Measurements from ENCODE around the gene IQSEC3.
"Not testable (repeated sequence)": the region's sequence is repeated elsewhere in the genome, so short reads cannot be mapped to it uniquely, and the experiment has no call there.

Gene IQSEC3

GRCh38 chr12:39555-40265 lies 26.9 kb upstream of the IQSEC3 start:
- H3K4me3 ChIP-seq (ENCODE audit: low read length, poor library complexity, severe bottlenecking); H3K9ac ChIP-seq (ENCODE audit: low read depth, low read length, poor library complexity, severe bottlenecking); H3K4me2 ChIP-seq (ENCODE audit: low read depth, low read length, poor library complexity, severe bottlenecking); H4K20me1 ChIP-seq (ENCODE audit: insufficient read depth, low read length, poor library complexity, severe bottlenecking); H3K79me2 ChIP-seq (ENCODE audit: insufficient read depth, low read length); H3K36me3 ChIP-seq (ENCODE audit: insufficient read depth, low read length); H3K4me1 ChIP-seq (ENCODE audit: insufficient read depth, low read length, poor library complexity, severe bottlenecking); H3F3A ChIP-seq (ENCODE audit: low read depth); H2AFZ ChIP-seq (ENCODE audit: low read length); H3K9me2 ChIP-seq (replicated peaks; ENCODE audit: low read depth, low read length); H3K9me3 ChIP-seq (ENCODE audit: insufficient read depth, low read depth, low read length); H3K27me3 ChIP-seq (ENCODE audit: insufficient read depth, low read length, poor library complexity, severe bottlenecking): not testable (repeated sequence)

DNA sequence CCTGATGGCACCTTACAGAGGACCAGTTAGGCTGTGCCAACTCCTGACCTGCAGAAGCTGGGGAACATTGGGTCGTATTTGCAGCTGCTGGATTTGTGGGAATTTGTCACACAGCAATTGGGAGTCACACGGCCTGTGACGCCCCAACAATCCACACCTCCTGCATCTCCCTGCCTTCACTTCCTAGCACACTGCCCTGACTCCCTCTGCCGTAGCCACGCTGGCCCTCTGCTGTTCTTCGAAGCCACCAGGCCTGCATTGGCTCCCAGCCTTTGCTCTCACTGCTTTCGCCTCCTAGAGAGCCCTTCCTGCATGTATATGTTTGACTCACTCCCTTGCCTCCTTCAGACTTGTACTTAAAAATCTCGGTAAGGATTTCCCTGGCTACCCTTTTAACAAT lies 22.2 kb upstream of the IQSEC3 start:
- not testable (repeated sequence) for H3K4me2 ChIP-seq (ENCODE audit: low read depth, low read length, poor library complexity, severe bottlenecking); H3K9ac ChIP-seq (ENCODE audit: low read depth, low read length, poor library complexity, severe bottlenecking); H3K9me2 ChIP-seq (replicated peaks; ENCODE audit: low read depth, low read length); H3K27me3 ChIP-seq (ENCODE audit: insufficient read depth, low read length, poor library complexity, severe bottlenecking); H3K36me3 ChIP-seq (ENCODE audit: insufficient read depth, low read length); H3F3A ChIP-seq (ENCODE audit: low read depth); H3K9me3 ChIP-seq (ENCODE audit: insufficient read depth, low read depth, low read length); H4K20me1 ChIP-seq (ENCODE audit: insufficient read depth, low read length, poor library complexity, severe bottlenecking); H2AFZ ChIP-seq (ENCODE audit: low read length); H3K4me1 ChIP-seq (ENCODE audit: insufficient read depth, low read length, poor library complexity, severe bottlenecking); H3K79me2 ChIP-seq (ENCODE audit: insufficient read depth, low read length); H3K4me3 ChIP-seq (ENCODE audit: low read length, poor library complexity, severe bottlenecking)

GRCh38 chr12:45235-45990 lies 21.2 kb upstream of the IQSEC3 start:
- H4K20me1 ChIP-seq (ENCODE audit: insufficient read depth, low read length, poor library complexity, severe bottlenecking); H3F3A ChIP-seq (ENCODE audit: low read depth); H2AFZ ChIP-seq (ENCODE audit: low read length); H3K9ac ChIP-seq (ENCODE audit: low read depth, low read length, poor library complexity, severe bottlenecking); H3K4me2 ChIP-seq (ENCODE audit: low read depth, low read length, poor library complexity, severe bottlenecking); H3K27me3 ChIP-seq (ENCODE audit: insufficient read depth, low read length, poor library complexity, severe bottlenecking); H3K79me2 ChIP-seq (ENCODE audit: insufficient read depth, low read length); H3K4me1 ChIP-seq (ENCODE audit: insufficient read depth, low read length, poor library complexity, severe bottlenecking); H3K36me3 ChIP-seq (ENCODE audit: insufficient read depth, low read length); H3K4me3 ChIP-seq (ENCODE audit: low read length, poor library complexity, severe bottlenecking); H3K9me3 ChIP-seq (ENCODE audit: insufficient read depth, low read depth, low read length); H3K9me2 ChIP-seq (replicated peaks; ENCODE audit: low read depth, low read length): not testable (repeated sequence)

DNA sequence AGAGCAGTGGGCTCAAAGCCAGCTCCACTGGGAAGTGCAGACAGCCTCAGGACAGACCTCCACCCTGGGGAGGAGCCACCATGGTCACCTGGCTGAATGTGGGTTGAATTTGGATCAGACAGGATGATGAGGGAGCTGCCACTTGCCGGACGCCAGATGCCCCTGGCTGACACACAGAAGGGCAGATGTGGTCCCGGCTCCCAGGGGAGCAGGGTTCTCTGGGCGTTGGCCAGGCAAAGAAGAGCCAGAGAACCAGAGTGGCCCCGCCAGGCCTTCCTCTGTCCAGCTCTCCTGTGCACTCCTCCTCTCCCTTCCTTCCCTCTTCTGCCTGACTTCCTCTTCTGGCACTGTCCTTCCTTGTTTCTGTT lies 20.6 kb upstream of the IQSEC3 start:
- H3F3A ChIP-seq (ENCODE audit: low read depth); H4K20me1 ChIP-seq (ENCODE audit: insufficient read depth, low read length, poor library complexity, severe bottlenecking); H3K9me3 ChIP-seq (ENCODE audit: insufficient read depth, low read depth, low read length); H2AFZ ChIP-seq (ENCODE audit: low read length); H3K4me3 ChIP-seq (ENCODE audit: low read length, poor library complexity, severe bottlenecking); H3K4me2 ChIP-seq (ENCODE audit: low read depth, low read length, poor library complexity, severe bottlenecking); H3K4me1 ChIP-seq (ENCODE audit: insufficient read depth, low read length, poor library complexity, severe bottlenecking); H3K36me3 ChIP-seq (ENCODE audit: insufficient read depth, low read length); H3K9ac ChIP-seq (ENCODE audit: low read depth, low read length, poor library complexity, severe bottlenecking); H3K9me2 ChIP-seq (replicated peaks; ENCODE audit: low read depth, low read length); H3K79me2 ChIP-seq (ENCODE audit: insufficient read depth, low read length); H3K27me3 ChIP-seq (ENCODE audit: insufficient read depth, low read length, poor library complexity, severe bottlenecking): not testable (repeated sequence)

DNA sequence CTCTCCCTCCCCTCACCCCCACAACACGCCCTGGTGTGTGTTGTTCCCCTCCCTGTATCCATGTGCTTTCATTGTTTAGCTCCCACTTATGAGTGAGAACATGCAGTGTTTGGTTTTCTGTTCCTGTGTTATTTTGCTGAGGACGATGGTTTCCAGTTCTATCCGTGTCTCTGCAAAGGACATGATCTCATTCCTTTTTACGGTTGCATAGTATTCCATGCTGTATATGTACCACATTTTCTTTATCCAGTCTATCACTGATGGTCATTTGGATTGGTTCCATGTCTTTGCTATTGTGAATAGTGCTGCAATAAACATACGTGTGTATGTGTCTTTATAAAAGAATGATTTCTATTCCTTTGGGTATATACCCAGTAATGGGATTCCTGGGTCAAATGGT lies 20.0 kb upstream of the IQSEC3 start:
- not testable (repeated sequence) for H2AFZ ChIP-seq (ENCODE audit: low read length); H3K4me2 ChIP-seq (ENCODE audit: low read depth, low read length, poor library complexity, severe bottlenecking); H3K9me3 ChIP-seq (ENCODE audit: insufficient read depth, low read depth, low read length); H3K79me2 ChIP-seq (ENCODE audit: insufficient read depth, low read length); H4K20me1 ChIP-seq (ENCODE audit: insufficient read depth, low read length, poor library complexity, severe bottlenecking); H3K27me3 ChIP-seq (ENCODE audit: insufficient read depth, low read length, poor library complexity, severe bottlenecking); H3K4me3 ChIP-seq (ENCODE audit: low read length, poor library complexity, severe bottlenecking); H3K9ac ChIP-seq (ENCODE audit: low read depth, low read length, poor library complexity, severe bottlenecking); H3F3A ChIP-seq (ENCODE audit: low read depth); H3K36me3 ChIP-seq (ENCODE audit: insufficient read depth, low read length); H3K9me2 ChIP-seq (replicated peaks; ENCODE audit: low read depth, low read length); H3K4me1 ChIP-seq (ENCODE audit: insufficient read depth, low read length, poor library complexity, severe bottlenecking)

- H4K20me1 ChIP-seq (ENCODE audit: insufficient read depth, low read length, poor library complexity, severe bottlenecking); H3F3A ChIP-seq (ENCODE audit: low read depth); H3K9ac ChIP-seq (ENCODE audit: low read depth, low read length, poor library complexity, severe bottlenecking); H3K36me3 ChIP-seq (ENCODE audit: insufficient read depth, low read length); H3K9me2 ChIP-seq (replicated peaks; ENCODE audit: low read depth, low read length); H3K4me2 ChIP-seq (ENCODE audit: low read depth, low read length, poor library complexity, severe bottlenecking); H3K4me3 ChIP-seq (ENCODE audit: low read length, poor library complexity, severe bottlenecking); H2AFZ ChIP-seq (ENCODE audit: low read length); H3K9me3 ChIP-seq (ENCODE audit: insufficient read depth, low read depth, low read length); H3K27me3 ChIP-seq (ENCODE audit: insufficient read depth, low read length, poor library complexity, severe bottlenecking); H3K4me1 ChIP-seq (ENCODE audit: insufficient read depth, low read length, poor library complexity, severe bottlenecking); H3K79me2 ChIP-seq (ENCODE audit: insufficient read depth, low read length): not testable (repeated sequence)
Measured at GRCh38 chr12:47699-48226, 18.8 kb upstream of the IQSEC3 start.

- not testable (repeated sequence) for H3K4me3 ChIP-seq (ENCODE audit: low read length, poor library complexity, severe bottlenecking); H3K9me2 ChIP-seq (replicated peaks; ENCODE audit: low read depth, low read length); H3K9me3 ChIP-seq (ENCODE audit: insufficient read depth, low read depth, low read length); H3K36me3 ChIP-seq (ENCODE audit: insufficient read depth, low read length); H3K4me2 ChIP-seq (ENCODE audit: low read depth, low read length, poor library complexity, severe bottlenecking); H3K9ac ChIP-seq (ENCODE audit: low read depth, low read length, poor library complexity, severe bottlenecking); H2AFZ ChIP-seq (ENCODE audit: low read length); H3F3A ChIP-seq (ENCODE audit: low read depth); H3K4me1 ChIP-seq (ENCODE audit: insufficient read depth, low read length, poor library complexity, severe bottlenecking); H3K27me3 ChIP-seq (ENCODE audit: insufficient read depth, low read length, poor library complexity, severe bottlenecking); H3K79me2 ChIP-seq (ENCODE audit: insufficient read depth, low read length); H4K20me1 ChIP-seq (ENCODE audit: insufficient read depth, low read length, poor library complexity, severe bottlenecking)
Measured at GRCh38 chr12:49149-49548, 17.4 kb upstream of the IQSEC3 start.

All from Loucy (cell line).